Gastrocnemius medialis (tissue), 4 donors: ENCODE data around the gene RSU1.

Source experiments
- CTCF ChIP-seq, 5 experiments: fragments of 450-650 bp in 3 of 5; fragments of 200-600 bp in 2 of 5; sonication (generic) in 2 of 5; IDR thresholded peaks in 4 of 5; conservative IDR thresholded peaks in 1 of 5; 1 replicate in 4 of 5; 2 replicates in 1 of 5; pipeline ENCODE4 v1.5.1; 2016 to 2019; ENCODE audit warnings: antibody characterized with exemption in 5 of 5, mild to moderate bottlenecking in 3 of 5, moderate library complexity in 3 of 5
- POLR2A ChIP-seq, 2 donors: fragments of 450-650 bp; IDR thresholded peaks; one replicate each; pipeline ENCODE4 v1.6.1; 2017; ENCODE audit warnings: antibody characterized with exemption in 2 of 2, mild to moderate bottlenecking in 2 of 2, moderate library complexity in 2 of 2

- no peak for TF ChIP-seq CTCF (IDR thresholded peaks at IDR 0.05 in 4 of 5, conservative IDR thresholded peaks at IDR 0.05 in 1 of 5)
- TF ChIP-seq POLR2A (IDR thresholded peaks at IDR 0.05): no peak
These were observed 210.3 kb downstream of the RSU1 start for GRCh38 chr10:16606923-16607322.
